ENCODE results near the gene CCL24.

Gene CCL24

GRCh38 chr7:75808106-75808505, 5.5 kb downstream of the CCL24 start:
- ATAC-seq, result no peak
- no peak for TF ChIP-seq ZFP30 (CRISPR knock-in tag; IDR thresholded peaks at IDR 0.05)
- TF ChIP-seq ZFP3 (CRISPR knock-in tag; IDR thresholded peaks at IDR 0.05), result peak; percentile 80
- no peak for TF ChIP-seq ISL1 (CRISPR knock-in tag; IDR thresholded peaks at IDR 0.05)
- TF ChIP-seq, protein P1, sequence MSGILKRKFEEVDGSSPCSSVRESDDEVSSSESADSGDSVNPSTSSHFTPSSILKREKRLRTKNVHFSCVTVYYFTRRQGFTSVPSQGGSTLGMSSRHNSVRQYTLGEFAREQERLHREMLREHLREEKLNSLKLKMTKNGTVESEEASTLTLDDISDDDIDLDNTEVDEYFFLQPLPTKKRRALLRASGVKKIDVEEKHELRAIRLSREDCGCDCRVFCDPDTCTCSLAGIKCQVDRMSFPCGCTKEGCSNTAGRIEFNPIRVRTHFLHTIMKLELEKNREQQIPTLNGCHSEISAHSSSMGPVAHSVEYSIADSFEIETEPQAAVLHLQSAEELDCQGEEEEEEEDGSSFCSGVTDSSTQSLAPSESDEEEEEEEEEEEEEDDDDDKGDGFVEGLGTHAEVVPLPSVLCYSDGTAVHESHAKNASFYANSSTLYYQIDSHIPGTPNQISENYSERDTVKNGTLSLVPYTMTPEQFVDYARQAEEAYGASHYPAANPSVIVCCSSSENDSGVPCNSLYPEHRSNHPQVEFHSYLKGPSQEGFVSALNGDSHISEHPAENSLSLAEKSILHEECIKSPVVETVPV (CRISPR knock-in tag; IDR thresholded peaks at IDR 0.05), result no peak
- no peak for TF ChIP-seq OSR1 (CRISPR knock-in tag; IDR thresholded peaks at IDR 0.05)

DNA sequence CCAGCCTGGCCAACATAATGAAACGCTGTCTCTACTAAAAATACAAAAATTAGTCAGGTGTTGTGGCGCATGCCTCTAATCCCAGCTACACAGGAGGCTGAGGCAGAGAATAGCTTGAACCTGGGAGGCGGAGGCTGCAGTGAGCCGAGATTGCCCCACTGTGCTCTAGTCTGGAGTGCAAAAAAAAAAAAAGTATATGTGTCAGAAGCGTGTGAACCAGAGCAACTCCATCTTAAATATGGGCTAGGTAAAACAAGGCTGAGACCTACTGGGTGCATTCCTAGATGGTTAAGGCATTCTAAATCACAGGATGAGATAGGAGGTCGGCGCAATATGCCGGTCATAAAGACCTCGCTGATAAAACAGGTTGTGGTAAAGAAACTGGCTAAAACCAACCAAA, 6.2 kb downstream of the CCL24 start:
- ATAC-seq, result no peak
- TF ChIP-seq CSDC2 (CRISPR knock-in tag; IDR thresholded peaks at IDR 0.05) (no peak), PPARA (CRISPR knock-in tag; IDR thresholded peaks at IDR 0.05; ENCODE audit: borderline replicate concordance) (no peak), TOX (CRISPR knock-in tag; IDR thresholded peaks at IDR 0.05; ENCODE audit: borderline replicate concordance) (no peak), TSHZ2 (CRISPR knock-in tag; IDR thresholded peaks at IDR 0.05) (no peak), TCF4 (CRISPR knock-in tag; IDR thresholded peaks at IDR 0.05; ENCODE audit: borderline replicate concordance) (no peak), ZNF8 (CRISPR knock-in tag; IDR thresholded peaks at IDR 0.05) (no peak), ZNF565 (CRISPR knock-in tag; conservative IDR thresholded peaks at IDR 0.05; ENCODE audit: low read depth) (no peak), ZFP3 (CRISPR knock-in tag; IDR thresholded peaks at IDR 0.05) (no peak), BACH2 (CRISPR knock-in tag; IDR thresholded peaks at IDR 0.05; ENCODE audit: borderline replicate concordance) (no peak), ESRRG (CRISPR knock-in tag; IDR thresholded peaks at IDR 0.05) (no peak), OSR1 (CRISPR knock-in tag; IDR thresholded peaks at IDR 0.05) (no peak), SNAI2 (CRISPR knock-in tag; IDR thresholded peaks at IDR 0.05) (no peak), ISL1 (CRISPR knock-in tag; IDR thresholded peaks at IDR 0.05) (no peak), ZNF70 (CRISPR knock-in tag; IDR thresholded peaks at IDR 0.05) (no peak), RARB (CRISPR knock-in tag; IDR thresholded peaks at IDR 0.05) (no peak)
- TF ChIP-seq, protein P2, sequence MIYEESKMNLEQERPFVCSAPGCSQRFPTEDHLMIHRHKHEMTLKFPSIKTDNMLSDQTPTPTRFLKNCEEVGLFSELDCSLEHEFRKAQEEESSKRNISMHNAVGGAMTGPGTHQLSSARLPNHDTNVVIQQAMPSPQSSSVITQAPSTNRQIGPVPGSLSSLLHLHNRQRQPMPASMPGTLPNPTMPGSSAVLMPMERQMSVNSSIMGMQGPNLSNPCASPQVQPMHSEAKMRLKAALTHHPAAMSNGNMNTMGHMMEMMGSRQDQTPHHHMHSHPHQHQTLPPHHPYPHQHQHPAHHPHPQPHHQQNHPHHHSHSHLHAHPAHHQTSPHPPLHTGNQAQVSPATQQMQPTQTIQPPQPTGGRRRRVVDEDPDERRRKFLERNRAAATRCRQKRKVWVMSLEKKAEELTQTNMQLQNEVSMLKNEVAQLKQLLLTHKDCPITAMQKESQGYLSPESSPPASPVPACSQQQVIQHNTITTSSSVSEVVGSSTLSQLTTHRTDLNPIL (CRISPR knock-in tag; IDR thresholded peaks at IDR 0.05; ENCODE audit: low read depth), result no peak

- TF ChIP-seq ZNF565 (CRISPR knock-in tag; conservative IDR thresholded peaks at IDR 0.05; ENCODE audit: low read depth) (no peak), BACH2 (CRISPR knock-in tag; IDR thresholded peaks at IDR 0.05; ENCODE audit: borderline replicate concordance) (no peak), GLIS3 (CRISPR knock-in tag; IDR thresholded peaks at IDR 0.05) (no peak), TOX (CRISPR knock-in tag; IDR thresholded peaks at IDR 0.05; ENCODE audit: borderline replicate concordance) (no peak), ZFP30 (CRISPR knock-in tag; IDR thresholded peaks at IDR 0.05) (no peak), TSHZ2 (CRISPR knock-in tag; IDR thresholded peaks at IDR 0.05) (no peak), ZFP3 (CRISPR knock-in tag; IDR thresholded peaks at IDR 0.05) (no peak)
- TF ChIP-seq, protein P2 (CRISPR knock-in tag; IDR thresholded peaks at IDR 0.05; ENCODE audit: low read depth), result no peak
- ATAC-seq, result no peak
Measured at GRCh38 chr7:75806560-75807307, 6.9 kb downstream of the CCL24 start.
